Neural cell (in vitro differentiated cells): Measurements from ENCODE around the gene ARTN.

Experiments used
- CTCF ChIP-seq: fragments of 450-650 bp; IDR thresholded peaks from 2 replicates; pipeline ENCODE4 v1.5.1; 2014; ENCODE audit warnings: antibody characterized with exemption, mild to moderate bottlenecking, moderate library complexity; ENCODE audit not compliant: poor library complexity, severe bottlenecking
- EP300 ChIP-seq: fragments of 450-650 bp; conservative IDR thresholded peaks from 2 replicates; pipeline ENCODE4 v1.6.1; 2014; ENCODE audit warnings: antibody characterized with exemption, mild to moderate bottlenecking, moderate library complexity; ENCODE audit not compliant: poor library complexity, severe bottlenecking
- EZH2 ChIP-seq: fragments of 200-600, 300-800 bp; shearing (Covaris generic), sonication (generic); IDR thresholded peaks from 2 replicates; pipeline ENCODE4 v1.6.1; 2014; ENCODE audit warnings: antibody characterized with exemption, low read length, borderline replicate concordance, mild to moderate bottlenecking; ENCODE audit not compliant: insufficient read depth, poor library complexity, severe bottlenecking
- MXI1 ChIP-seq: fragments of 450-650 bp; conservative IDR thresholded peaks from 2 replicates; pipeline ENCODE4 v1.6.1; 2014; ENCODE audit warnings: antibody characterized with exemption, mild to moderate bottlenecking; ENCODE audit not compliant: poor library complexity, severe bottlenecking
- POLR2AphosphoS5 ChIP-seq: IDR thresholded peaks from 2 replicates; pipeline ENCODE4 v1.6.1; 2012
- RAD21 ChIP-seq: fragments of 450-650 bp; conservative IDR thresholded peaks from 2 replicates; pipeline ENCODE4 v1.6.1; 2014; ENCODE audit warnings: antibody characterized with exemption, mild to moderate bottlenecking, moderate library complexity
- SMC3 ChIP-seq: fragments of 450-650 bp; conservative IDR thresholded peaks from 2 replicates; pipeline ENCODE4 v1.6.1; 2014; ENCODE audit warnings: antibody characterized with exemption, mild to moderate bottlenecking, moderate library complexity; ENCODE audit not compliant: poor library complexity
- TAF1 ChIP-seq: IDR thresholded peaks from 2 replicates; pipeline ENCODE4 v1.6.1; 2012; ENCODE audit warnings: low read depth

DNA sequence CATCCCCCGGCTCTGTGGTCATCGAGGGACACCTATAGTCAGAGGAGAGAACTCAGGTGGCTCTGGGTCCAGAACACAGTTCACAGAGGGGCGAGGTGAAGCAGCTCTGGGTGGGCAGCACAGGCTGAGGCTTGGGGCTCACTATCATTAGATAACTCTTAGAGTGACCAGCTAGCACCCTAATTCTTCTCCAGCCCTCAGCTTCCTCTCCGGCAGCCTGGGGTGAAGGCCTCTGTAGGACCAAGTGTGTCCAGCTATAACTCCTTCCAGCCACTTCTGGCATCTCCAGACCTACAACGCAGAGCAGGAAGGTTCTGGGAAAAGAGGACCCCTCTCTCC, 1.4 kb downstream of the ARTN start:
- TF ChIP-seq POLR2AphosphoS5 (no peak), MXI1 (no peak), CTCF (no peak), SMC3 (peak; percentile 9), TAF1 (no peak), EZH2 (no peak), RAD21 (no peak), EP300 (no peak)
